Trophoblast cell (in vitro differentiated cells and primary cell): ENCODE data around the gene LDHB.
"Not testable (repeated sequence)": the region's sequence is repeated elsewhere in the genome, so short reads cannot be mapped to it uniquely, and the experiment has no call there.

ENCODE experiments used
- DNase-seq, 2 donors: peaks; one replicate each; pipeline ENCODE4 v3.0.0-alpha.2; 2016
- H2AFZ ChIP-seq: 2 replicates; pipeline ENCODE4 v1.6.1; 2013; ENCODE audit warnings: low read length, moderate library complexity, mild to moderate bottlenecking; ENCODE audit not compliant: insufficient read depth, poor library complexity
- H2AK5ac ChIP-seq: 2 replicates; pipeline ENCODE4 v1.6.1; 2013; ENCODE audit warnings: mild to moderate bottlenecking, low read length
- H2BK120ac ChIP-seq: 2 replicates; pipeline ENCODE4 v1.6.1; 2013; ENCODE audit warnings: low read length, mild to moderate bottlenecking, moderate library complexity; ENCODE audit not compliant: insufficient read depth, poor library complexity
- H2BK12ac ChIP-seq: 2 replicates; pipeline ENCODE4 v1.6.1; 2013; ENCODE audit warnings: mild to moderate bottlenecking, low read length, moderate library complexity
- H2BK5ac ChIP-seq: 2 replicates; pipeline ENCODE4 v1.6.1; 2013; ENCODE audit warnings: low read length, low read depth, moderate library complexity, mild to moderate bottlenecking; ENCODE audit not compliant: poor library complexity
- H3K14ac ChIP-seq: 2 replicates; pipeline ENCODE4 v1.6.1; 2013; ENCODE audit warnings: mild to moderate bottlenecking, low read length
- H3K18ac ChIP-seq: 2 replicates; pipeline ENCODE4 v1.6.1; 2013; ENCODE audit warnings: mild to moderate bottlenecking, low read length
- H3K23ac ChIP-seq: 2 replicates; pipeline ENCODE4 v1.6.1; 2013; ENCODE audit warnings: low read length
- H3K27ac ChIP-seq: 2 replicates; pipeline ENCODE4 v1.5.1; 2013; ENCODE audit warnings: low read depth, mild to moderate bottlenecking, inconsistent platforms, low read length, moderate library complexity
- H3K27me3 ChIP-seq: 2 replicates; pipeline ENCODE4 v1.6.1; 2013; ENCODE audit warnings: inconsistent platforms, mild to moderate bottlenecking, low read length, moderate library complexity; ENCODE audit not compliant: insufficient read depth
- H3K36me3 ChIP-seq, 2 experiments: 1 replicate in 1 of 2; 2 replicates in 1 of 2; pipeline ENCODE4 v1.6.1; 2013; ENCODE audit warnings: low read length in 2 of 2, mild to moderate bottlenecking in 2 of 2, moderate library complexity in 1 of 2; ENCODE audit not compliant: insufficient read depth in 2 of 2, control insufficient read depth in 1 of 2
- H3K4ac ChIP-seq: 2 replicates; pipeline ENCODE4 v1.6.1; 2013; ENCODE audit warnings: low read depth, mild to moderate bottlenecking, low read length, moderate library complexity
- H3K4me1 ChIP-seq, 2 experiments: 1 replicate in 1 of 2; 2 replicates in 1 of 2; pipeline ENCODE4 v1.6.1; 2013; ENCODE audit warnings: low read length in 2 of 2, mild to moderate bottlenecking in 2 of 2, moderate library complexity in 1 of 2; ENCODE audit not compliant: insufficient read depth in 2 of 2, control insufficient read depth in 1 of 2
- H3K4me2 ChIP-seq: 2 replicates; pipeline ENCODE4 v1.6.1; 2013; ENCODE audit warnings: inconsistent platforms, mild to moderate bottlenecking, low read length, moderate library complexity
- H3K4me3 ChIP-seq: 2 replicates; pipeline ENCODE4 v1.5.1; 2013; ENCODE audit warnings: mild to moderate bottlenecking, low read depth, low read length, inconsistent platforms
- H3K79me1 ChIP-seq: one replicate; pipeline ENCODE4 v1.6.1; 2013; ENCODE audit warnings: low read length
- H3K79me2 ChIP-seq: 2 replicates; pipeline ENCODE4 v1.6.1; 2013; ENCODE audit warnings: low read length, mild to moderate bottlenecking; ENCODE audit not compliant: control insufficient read depth, insufficient read depth, poor library complexity
- H3K9ac ChIP-seq: 2 replicates; pipeline ENCODE4 v1.6.1; 2013; ENCODE audit warnings: mild to moderate bottlenecking, low read length
- H3K9me3 ChIP-seq: 2 replicates; pipeline ENCODE4 v1.6.1; 2013; ENCODE audit warnings: low read depth, mild to moderate bottlenecking, control low read depth, inconsistent platforms, low read length; ENCODE audit not compliant: insufficient read depth
- H4K12ac ChIP-seq: 2 replicates; pipeline ENCODE4 v1.6.1; 2013; ENCODE audit warnings: low read depth, mild to moderate bottlenecking, low read length, moderate library complexity
- H4K8ac ChIP-seq: 2 replicates; pipeline ENCODE4 v1.6.1; 2013; ENCODE audit warnings: low read depth, mild to moderate bottlenecking, low read length, moderate library complexity
- H4K91ac ChIP-seq: one replicate; pipeline ENCODE4 v1.6.1; 2013; ENCODE audit warnings: low read depth, mild to moderate bottlenecking, low read length, moderate library complexity
- WGBS: extraction: QIAGEN DNeasy Blood & Tissue Kit; methylation state at CpG from one replicate; pipeline ENCODE4 v1.1.7; 2013; ENCODE audit warnings: missing lambda C conversion rate; ENCODE audit not compliant: insufficient read length, insufficient coverage; ENCODE audit errors: extremely low coverage; 5-methylcytosine and 5-hydroxymethylcytosine counted together

Gene LDHB

DNA sequence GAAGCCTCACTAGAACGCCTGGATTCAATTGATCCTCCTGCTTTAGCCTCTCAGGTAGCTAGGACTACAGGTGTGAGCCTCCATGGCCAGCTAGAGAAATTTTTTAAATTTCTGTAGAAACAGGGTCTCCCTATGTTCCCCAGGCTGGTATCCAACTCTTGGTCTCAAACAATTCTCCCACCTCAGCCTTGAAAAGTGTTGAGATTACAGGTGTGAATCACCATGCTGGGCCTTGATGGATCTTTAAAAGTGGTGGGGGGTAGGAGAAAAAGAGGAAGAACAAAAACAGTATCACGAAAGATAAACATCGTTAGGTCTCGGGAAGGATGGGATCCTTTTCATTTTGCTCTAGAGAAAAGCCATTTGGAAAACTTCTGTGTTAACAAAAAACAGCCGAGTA lies 57.4 kb downstream of the LDHB start:
- Histone ChIP-seq H3K4ac (no peak overlapping the region), H3K27ac (no peak overlapping the region), H3K36me3 (no peaks in the 10 kb centered on the region), H2AK5ac (no peak overlapping the region), H3K27me3 (no peaks in the 10 kb centered on the region), H3K4me1 (peaks cover 0 to 4% of the 10 kb centered on the region in 2 experiments), H4K91ac (no peak overlapping the region), H2BK120ac (no peak overlapping the region), H3K9ac (no peak overlapping the region), H4K8ac (no peak overlapping the region), H3K79me1 (no peaks in the 10 kb centered on the region), H2BK12ac (no peak overlapping the region), H2BK5ac (no peak overlapping the region), H3K18ac (no peak overlapping the region), H3K79me2 (no peaks in the 10 kb centered on the region), H2AFZ (no peak overlapping the region), H3K23ac (no peak overlapping the region), H4K12ac (no peak overlapping the region), H3K9me3 (no peaks in the 10 kb centered on the region), H3K4me3 (no peak overlapping the region), H3K14ac (no peak overlapping the region), H3K4me2 (no peak overlapping the region)
- WGBS = no CpG with 5 or more reads among the region's 5 CpGs
- DNase-seq = no peak

DNA sequence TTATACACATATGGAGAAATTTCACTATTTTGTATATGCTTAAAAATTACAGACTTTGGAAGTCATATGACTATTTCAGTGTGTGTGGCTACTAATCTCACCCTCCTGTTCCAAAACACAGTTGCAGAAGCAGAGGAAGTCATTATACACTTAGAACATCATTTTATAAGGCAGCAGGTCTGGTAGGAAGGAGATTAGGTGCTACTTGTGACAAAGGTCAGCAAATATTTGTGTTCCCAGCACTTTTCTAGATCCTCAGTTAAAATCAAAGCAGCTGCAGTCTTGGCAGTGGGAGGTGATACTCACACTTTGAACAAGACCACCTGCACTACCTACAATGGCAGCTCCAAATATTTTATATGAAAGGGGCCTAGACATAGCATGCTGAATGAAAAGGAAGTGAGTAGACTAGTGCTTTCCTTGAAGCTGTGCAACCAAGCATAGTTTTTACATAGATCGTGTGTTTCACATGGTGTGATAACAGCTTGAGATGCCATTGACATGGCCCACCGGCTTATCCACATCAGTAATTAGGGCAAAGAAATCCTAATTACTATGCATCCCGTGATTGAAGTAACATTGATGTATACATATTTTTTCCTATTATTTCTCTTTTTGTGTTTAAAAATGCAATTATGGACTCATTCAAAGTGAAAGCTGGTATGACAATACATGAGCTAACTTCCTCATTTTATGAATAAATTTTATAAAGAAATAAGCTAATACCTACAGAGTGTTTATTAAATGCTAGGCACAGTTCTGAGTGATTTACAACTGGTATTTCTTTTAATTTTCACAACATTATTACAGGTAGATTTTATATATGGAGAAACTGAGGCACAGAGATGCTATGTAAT lies 58.3 kb downstream of the LDHB start:
- H3K4ac ChIP-seq = no peak overlapping the region
- no peaks in the 10 kb centered on the region for H3K27me3 ChIP-seq
- no peak overlapping the region for H3K9ac ChIP-seq
- H4K8ac ChIP-seq = no peak overlapping the region
- H2BK120ac ChIP-seq = no peak overlapping the region
- no peak overlapping the region for H4K12ac ChIP-seq
- H2AK5ac ChIP-seq = no peak overlapping the region
- no peak overlapping the region for H3K18ac ChIP-seq
- H2AFZ ChIP-seq = no peak overlapping the region
- H3K79me2 ChIP-seq = no peaks in the 10 kb centered on the region
- no peak overlapping the region for H2BK5ac ChIP-seq
- H3K9me3 ChIP-seq = no peaks in the 10 kb centered on the region
- WGBS = no CpG with 5 or more reads among the region's 3 CpGs
- H3K4me3 ChIP-seq = no peak overlapping the region
- H4K91ac ChIP-seq = no peak overlapping the region
- H3K4me2 ChIP-seq = no peak overlapping the region
- no peak overlapping the region for H3K23ac ChIP-seq
- H2BK12ac ChIP-seq = no peak overlapping the region
- no peak overlapping the region for H3K27ac ChIP-seq
- DNase-seq = no peak
- H3K4me1 ChIP-seq = peaks cover 0 to 2% of the 10 kb centered on the region in 2 experiments
- H3K79me1 ChIP-seq = no peaks in the 10 kb centered on the region
- H3K36me3 ChIP-seq = no peaks in the 10 kb centered on the region
- H3K14ac ChIP-seq = no peak overlapping the region

DNA sequence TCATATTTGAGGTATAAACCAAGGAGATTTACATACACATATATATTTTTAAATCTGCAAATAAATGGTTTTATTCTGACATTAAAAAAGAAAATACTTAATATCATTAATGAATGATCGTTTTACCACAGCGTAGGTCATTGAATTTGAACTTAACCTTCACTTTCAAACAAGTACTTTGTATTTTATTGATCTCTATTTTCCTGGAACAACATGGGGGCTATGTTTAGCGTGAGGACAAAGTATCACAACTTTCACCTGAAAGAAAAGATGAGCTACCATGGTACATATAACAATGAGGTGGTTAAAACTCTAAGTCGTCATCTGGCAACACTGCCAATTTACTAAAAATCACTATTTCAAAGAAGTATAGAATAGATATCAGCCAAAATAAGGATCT lies 59.0 kb downstream of the LDHB start:
- H3K18ac ChIP-seq = no peak overlapping the region
- H4K91ac ChIP-seq = no peak overlapping the region
- no peaks in the 10 kb centered on the region for H3K79me1 ChIP-seq

DNA sequence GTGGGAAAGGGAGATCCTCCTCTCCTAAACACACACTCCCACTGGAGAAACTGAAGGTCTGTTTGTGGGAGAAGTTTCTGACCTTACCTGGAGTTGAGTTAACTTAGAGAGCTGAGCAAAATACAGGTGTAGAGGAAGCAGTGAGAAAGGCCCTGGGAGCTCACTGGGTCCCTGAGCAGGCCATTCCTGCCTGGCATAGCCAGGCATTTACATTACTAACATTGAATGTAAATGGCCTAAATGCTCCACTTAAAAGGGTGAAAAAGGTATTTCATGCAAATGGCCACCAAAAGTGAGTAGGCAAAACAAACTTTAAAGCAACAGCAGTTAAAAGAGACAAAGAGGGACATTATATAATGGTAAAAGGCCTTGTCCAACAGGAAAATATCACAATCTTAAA lies 62.3 kb downstream of the LDHB start:
- not testable (repeated sequence) for H4K12ac ChIP-seq, H3K79me1 ChIP-seq, H3K4me1 ChIP-seq, H3K4ac ChIP-seq, H2BK5ac ChIP-seq, H2BK12ac ChIP-seq, H4K91ac ChIP-seq, H3K9me3 ChIP-seq, DNase-seq, H3K27ac ChIP-seq, H3K18ac ChIP-seq, H3K23ac ChIP-seq, H3K79me2 ChIP-seq, H3K27me3 ChIP-seq, H3K14ac ChIP-seq, H2AFZ ChIP-seq, H3K4me3 ChIP-seq, H3K9ac ChIP-seq, H2BK120ac ChIP-seq, H3K4me2 ChIP-seq, H3K36me3 ChIP-seq, H2AK5ac ChIP-seq, H4K8ac ChIP-seq

More for the DNA sequence above, 59.0 kb downstream of the LDHB start:
- Histone ChIP-seq H3K4me3 (no peak overlapping the region), H3K4me1 (no peaks in the 10 kb centered on the region), H3K27me3 (no peaks in the 10 kb centered on the region), H3K4me2 (no peak overlapping the region), H3K79me2 (no peaks in the 10 kb centered on the region), H4K8ac (no peak overlapping the region), H2BK120ac (no peak overlapping the region), H2BK5ac (no peak overlapping the region), H2AK5ac (no peak overlapping the region), H2AFZ (no peak overlapping the region), H3K14ac (no peak overlapping the region), H3K23ac (no peak overlapping the region), H3K36me3 (no peaks in the 10 kb centered on the region), H3K4ac (no peak overlapping the region), H2BK12ac (no peak overlapping the region), H3K27ac (no peak overlapping the region), H3K9me3 (no peaks in the 10 kb centered on the region), H3K9ac (no peak overlapping the region), H4K12ac (no peak overlapping the region)
- DNase-seq = no peak
- no CpG with 5 or more reads among the region's 4 CpGs for WGBS
